C4-2B (cell line): ENCODE data around the gene SFTPB.

ENCODE experiments used
- H3K27ac ChIP-seq: fragments of 450-650 bp; 2 replicates; pipeline ENCODE4 v1.5.1; 2017
- CTCF ChIP-seq: fragments of 450-650 bp; conservative IDR thresholded peaks from 2 replicates; pipeline ENCODE4 v1.5.1; 2017; ENCODE audit warnings: mild to moderate bottlenecking
- ZFX ChIP-seq: fragments of 450-650 bp; IDR thresholded peaks from 2 replicates; pipeline ENCODE4 v1.6.1; 2017

The SFTPB gene

GRCh38 chr2:85712336-85712735 lies 44.3 kb upstream of the SFTPB start:
- TF ChIP-seq CTCF: no peak
- TF ChIP-seq ZFX: no peak

GRCh38 chr2:85711578-85712060 lies 43.6 kb upstream of the SFTPB start:
- 0 out of 2 replicates have a peak overlapping the region, but pooled peaks have one; percentile 1 for H3K27ac ChIP-seq
- TF ChIP-seq ZFX: no peak
- no peak for TF ChIP-seq CTCF

More at GRCh38 chr2:85712336-85712735, 44.3 kb upstream of the SFTPB start:
- no peak overlapping the region for H3K27ac ChIP-seq

GRCh38 chr2:85710687-85711577 lies 42.9 kb upstream of the SFTPB start:
- TF ChIP-seq ZFX (no peak), CTCF (no peak)
- peak overlapping the region; percentile 1; the same call in 1 of the 2 replicates for H3K27ac ChIP-seq

GRCh38 chr2:85709401-85709811 lies 41.4 kb upstream of the SFTPB start:
- TF ChIP-seq ZFX: no peak
- TF ChIP-seq CTCF: no peak
- H3K27ac ChIP-seq: peak overlapping the region; percentile 37

- no peak for TF ChIP-seq CTCF
- TF ChIP-seq ZFX: no peak
- H3K27ac ChIP-seq: no peak overlapping the region
Observed at GRCh38 chr2:85708641-85709040, 40.6 kb upstream of the SFTPB start.

GRCh38 chr2:85707304-85707703 lies 39.3 kb upstream of the SFTPB start:
- no peak overlapping the region for H3K27ac ChIP-seq
- TF ChIP-seq ZFX (no peak), CTCF (peak; percentile 90)

- TF ChIP-seq ZFX: no peak
- TF ChIP-seq CTCF: no peak
- 0 out of 2 replicates have a peak overlapping the region, but pooled peaks have one; percentile 3 for H3K27ac ChIP-seq
Observed at GRCh38 chr2:85706599-85707296, 38.7 kb upstream of the SFTPB start.
